Nephron (organoid): ENCODE results near the gene MROH2A.

Experiments
- H3K27ac Mint-ChIP-seq, 3 experiments: 2 replicates each; pipeline ENCODE4 v1.8.0; 2020; ENCODE audit warnings: mixed read lengths in 3 of 3, mild to moderate bottlenecking in 2 of 3, moderate library complexity in 1 of 3
- H3K27me3 Mint-ChIP-seq: 2 replicates; pipeline ENCODE4 v1.8.0; 2021; ENCODE audit warnings: low read depth, mild to moderate bottlenecking, moderate library complexity, mixed read lengths
- H3K36me3 Mint-ChIP-seq: 2 replicates; pipeline ENCODE4 v1.8.0; 2020; ENCODE audit warnings: low read depth, mixed read lengths
- H3K4me1 Mint-ChIP-seq: 2 replicates; pipeline ENCODE4 v1.8.0; 2020; ENCODE audit warnings: mixed read lengths
- H3K4me3 Mint-ChIP-seq, 3 experiments: 2 replicates each; pipeline ENCODE4 v1.8.0; 2020; ENCODE audit warnings: mild to moderate bottlenecking in 3 of 3, mixed read lengths in 3 of 3, moderate library complexity in 2 of 3
- H3K9me3 Mint-ChIP-seq: 2 replicates; pipeline ENCODE4 v1.8.0; 2020; ENCODE audit warnings: mixed read lengths
- TF ChIP-seq, protein P1 (sequence below), 3 experiments: fragments of 200-600 bp; sonication (generic); IDR thresholded peaks; one replicate each; pipeline ENCODE4 v1.5.0; 2021; ENCODE audit warnings: antibody characterized with exemption in 3 of 3; ENCODE audit not compliant: unreplicated experiment in 3 of 3

The MROH2A gene

GRCh38 chr2:233829193-233830110 is 51.3 kb downstream of the MROH2A start:
- TF ChIP-seq, protein P1, sequence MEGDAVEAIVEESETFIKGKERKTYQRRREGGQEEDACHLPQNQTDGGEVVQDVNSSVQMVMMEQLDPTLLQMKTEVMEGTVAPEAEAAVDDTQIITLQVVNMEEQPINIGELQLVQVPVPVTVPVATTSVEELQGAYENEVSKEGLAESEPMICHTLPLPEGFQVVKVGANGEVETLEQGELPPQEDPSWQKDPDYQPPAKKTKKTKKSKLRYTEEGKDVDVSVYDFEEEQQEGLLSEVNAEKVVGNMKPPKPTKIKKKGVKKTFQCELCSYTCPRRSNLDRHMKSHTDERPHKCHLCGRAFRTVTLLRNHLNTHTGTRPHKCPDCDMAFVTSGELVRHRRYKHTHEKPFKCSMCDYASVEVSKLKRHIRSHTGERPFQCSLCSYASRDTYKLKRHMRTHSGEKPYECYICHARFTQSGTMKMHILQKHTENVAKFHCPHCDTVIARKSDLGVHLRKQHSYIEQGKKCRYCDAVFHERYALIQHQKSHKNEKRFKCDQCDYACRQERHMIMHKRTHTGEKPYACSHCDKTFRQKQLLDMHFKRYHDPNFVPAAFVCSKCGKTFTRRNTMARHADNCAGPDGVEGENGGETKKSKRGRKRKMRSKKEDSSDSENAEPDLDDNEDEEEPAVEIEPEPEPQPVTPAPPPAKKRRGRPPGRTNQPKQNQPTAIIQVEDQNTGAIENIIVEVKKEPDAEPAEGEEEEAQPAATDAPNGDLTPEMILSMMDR (IDR thresholded peaks at IDR 0.05; ENCODE audit: unreplicated experiment in 3 of 3), result no peak
- no peaks in the 10 kb centered on the region for H3K27me3 Mint-ChIP-seq
- no peak overlapping the region for H3K27ac Mint-ChIP-seq
- peaks cover 2% of the 10 kb centered on the region for H3K36me3 Mint-ChIP-seq
- H3K9me3 Mint-ChIP-seq, result peaks cover 2% of the 10 kb centered on the region
- H3K4me3 Mint-ChIP-seq, result no peak overlapping the region
- H3K4me1 Mint-ChIP-seq, result peaks cover 16% of the 10 kb centered on the region

- TF ChIP-seq, protein P1 (IDR thresholded peaks at IDR 0.05; ENCODE audit: unreplicated experiment in 3 of 3), result no peak
- H3K27me3 Mint-ChIP-seq, result no peaks in the 10 kb centered on the region
- no peak overlapping the region for H3K27ac Mint-ChIP-seq
- H3K9me3 Mint-ChIP-seq, result peaks cover 2% of the 10 kb centered on the region
- peaks cover 17% of the 10 kb centered on the region for H3K4me1 Mint-ChIP-seq
- no peak overlapping the region for H3K4me3 Mint-ChIP-seq
- H3K36me3 Mint-ChIP-seq, result peaks cover 10% of the 10 kb centered on the region
Measured at GRCh38 chr2:233830111-233830802, 52.1 kb downstream of the MROH2A start.

GRCh38 chr2:233831011-233831721 is 53.0 kb downstream of the MROH2A start:
- no peaks in the 10 kb centered on the region for H3K9me3 Mint-ChIP-seq
- peaks cover 17% of the 10 kb centered on the region for H3K4me1 Mint-ChIP-seq
- H3K36me3 Mint-ChIP-seq, result peaks cover 12% of the 10 kb centered on the region
- H3K4me3 Mint-ChIP-seq, result no peak overlapping the region
- TF ChIP-seq, protein P1 (IDR thresholded peaks at IDR 0.05; ENCODE audit: unreplicated experiment in 3 of 3), result no peak
- H3K27me3 Mint-ChIP-seq, result no peaks in the 10 kb centered on the region
- H3K27ac Mint-ChIP-seq, result no peak overlapping the region

- Mint-ChIP-seq H3K36me3 (peaks cover 19% of the 10 kb centered on the region), H3K4me1 (peaks cover 17% of the 10 kb centered on the region), H3K27ac (no peak overlapping the region), H3K9me3 (no peaks in the 10 kb centered on the region), H3K4me3 (no peak overlapping the region), H3K27me3 (no peaks in the 10 kb centered on the region)
- TF ChIP-seq, protein P1 (IDR thresholded peaks at IDR 0.05; ENCODE audit: unreplicated experiment in 3 of 3), result no peak
Measured at GRCh38 chr2:233831861-233832260, 53.7 kb downstream of the MROH2A start.

DNA sequence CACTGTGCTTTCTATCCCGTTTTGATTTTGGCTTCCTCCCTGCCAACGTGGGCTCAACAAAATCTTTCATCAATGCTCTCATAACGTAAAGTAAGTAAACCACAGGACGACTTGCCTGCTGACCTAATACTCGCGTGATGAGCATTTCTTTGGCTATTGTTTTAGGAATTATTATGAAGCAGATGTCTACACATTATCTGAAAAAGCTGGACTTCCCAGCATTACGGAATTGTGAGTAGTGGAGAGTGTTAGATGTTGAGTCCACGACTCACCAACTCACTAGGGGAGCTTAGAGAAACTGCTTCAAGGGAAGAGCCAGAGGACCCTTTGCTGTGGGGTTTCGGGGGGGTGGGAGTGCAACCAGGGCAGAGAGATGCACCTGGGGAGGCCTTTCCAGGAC is 54.3 kb downstream of the MROH2A start:
- no peaks in the 10 kb centered on the region for H3K27me3 Mint-ChIP-seq
- TF ChIP-seq, protein P1 (IDR thresholded peaks at IDR 0.05; ENCODE audit: unreplicated experiment in 3 of 3), result no peak

More for the DNA sequence above, 54.3 kb downstream of the MROH2A start:
- no peak overlapping the region for H3K4me3 Mint-ChIP-seq
- peak overlapping the region in 1 of 3 experiments; percentile 68 for H3K27ac Mint-ChIP-seq
- peaks cover 25% of the 10 kb centered on the region for H3K36me3 Mint-ChIP-seq
- peaks cover 17% of the 10 kb centered on the region for H3K4me1 Mint-ChIP-seq
- no peaks in the 10 kb centered on the region for H3K9me3 Mint-ChIP-seq
